Adipose tissue (tissue), 3 donors: Measurements from ENCODE around the gene NGF. TPM values are rescaled to one million over a fixed set of nuclear protein-coding genes. Genes with fewer than 3 reads are reported as not detected.
"Not testable (repeated sequence)": the region's sequence is repeated elsewhere in the genome, so short reads cannot be mapped to it uniquely, and the experiment has no call there.

Source experiments
- H3K27ac ChIP-seq: one replicate; pipeline ENCODE4 v1.5.1; 2013; ENCODE audit warnings: low read depth, low read length
- WGBS, 3 donors: extraction: QIAGEN DNeasy Blood & Tissue Kit; methylation state at CpG; one replicate each; pipeline ENCODE4 v1.1.7; 2013; 5-methylcytosine and 5-hydroxymethylcytosine counted together
- polyA plus RNA-seq, 3 donors: library from polyadenylated mRNA; stranded (reverse); fragments of 200-250 nt; gene quantifications; one replicate each; pipeline ENCODE4 v1.2.3, GENCODE V29; 2013
- donor health status: healthy with polysubstance abuse.
- donor health status: Bipolar disorder and iron deficiency.
- donor health status: healthy.

Gene NGF
- polyA plus RNA-seq, 3 donors = 0.66 to 14.7 (median 13.3) TPM

DNA sequence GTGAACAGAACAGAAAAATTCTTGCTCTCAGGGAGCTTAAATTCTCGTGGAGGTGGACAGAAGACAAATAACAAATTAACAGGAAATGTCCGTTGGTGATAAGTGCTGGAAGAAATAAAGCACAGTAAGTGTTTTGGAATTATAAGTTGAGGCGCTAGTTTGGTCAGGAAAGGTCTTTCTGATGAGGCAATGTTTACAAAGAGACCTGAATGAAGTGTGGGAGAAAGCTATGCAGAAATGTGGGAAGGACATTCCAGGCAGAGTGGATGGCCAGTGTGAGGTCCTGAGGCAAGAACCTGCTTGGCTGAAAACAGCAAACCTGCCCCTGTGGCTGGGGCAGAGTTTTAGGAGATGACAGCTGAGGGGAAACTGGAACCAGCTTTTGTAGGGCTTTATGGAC is 23.3 kb downstream of the NGF start:
- no peak overlapping the region for H3K27ac ChIP-seq
- 34 to 52% (median 50%) methylated on average over 3 of the region's 3 CpGs for WGBS, 3 donors

DNA sequence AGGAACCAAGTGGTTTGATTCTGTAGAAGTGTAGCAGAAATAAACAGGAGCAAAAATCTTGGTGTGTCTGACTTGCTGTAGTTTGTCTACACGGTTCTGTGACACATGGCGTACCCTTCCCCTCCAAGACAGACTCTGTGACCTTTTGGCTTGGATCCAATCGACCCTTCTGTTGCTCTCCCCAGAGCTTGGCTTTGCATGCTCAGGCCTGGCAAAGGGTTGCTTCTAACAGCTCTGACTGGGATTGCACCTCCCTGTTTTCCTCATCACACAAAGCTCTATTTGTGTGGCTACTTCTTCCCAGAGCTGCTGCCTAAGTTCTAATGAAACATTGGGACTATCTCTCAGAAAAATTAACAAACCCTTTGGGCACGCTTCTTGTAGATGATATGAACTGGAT is 24.0 kb downstream of the NGF start:
- H3K27ac ChIP-seq = no peak overlapping the region
- WGBS, 3 donors = 48 to 53% (median 52%) methylated on average over 4 of the region's 4 CpGs

DNA sequence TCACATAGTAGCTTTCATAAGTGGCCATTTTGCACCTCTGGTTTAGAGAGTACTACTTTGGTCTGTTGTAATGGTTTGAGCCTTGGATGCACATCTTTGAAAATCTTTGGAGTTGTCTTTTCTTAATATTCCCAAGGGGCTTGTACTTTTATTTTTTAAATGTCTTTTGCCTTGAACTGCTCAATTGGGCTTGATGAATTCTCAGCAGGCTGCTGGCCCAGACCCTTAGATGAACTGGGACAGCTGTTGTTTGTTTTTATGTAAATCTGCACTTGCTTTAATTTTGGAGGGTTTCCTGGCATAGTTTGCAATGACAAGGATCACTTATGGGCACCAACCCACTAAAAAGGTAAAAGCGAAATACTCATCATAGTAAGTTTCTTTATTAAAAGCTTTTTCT is 24.9 kb downstream of the NGF start:
- H3K27ac ChIP-seq = no peak overlapping the region
- 79 to 84% (median 82%) methylated on average over 1 of the region's 1 CpG for WGBS, 3 donors

DNA sequence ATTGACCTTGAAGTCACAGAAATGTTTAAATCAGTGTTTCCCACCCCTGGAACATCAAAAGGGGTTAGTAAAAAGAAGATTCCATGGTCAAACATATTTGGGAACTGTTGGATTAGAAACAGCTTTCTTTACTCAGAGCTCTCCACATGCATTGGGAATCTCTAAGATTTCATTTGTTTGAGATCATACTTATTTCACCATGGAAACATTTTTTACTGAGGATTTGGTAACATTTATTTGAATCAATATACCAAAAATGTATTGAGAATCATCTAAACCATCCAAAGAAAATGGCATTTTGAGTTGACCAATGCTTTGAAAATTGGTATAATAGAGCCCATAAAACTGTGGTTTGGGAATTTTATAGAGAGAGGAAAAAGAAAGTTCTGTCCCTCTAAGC is 25.3 kb downstream of the NGF start:
- no peak overlapping the region for H3K27ac ChIP-seq

DNA sequence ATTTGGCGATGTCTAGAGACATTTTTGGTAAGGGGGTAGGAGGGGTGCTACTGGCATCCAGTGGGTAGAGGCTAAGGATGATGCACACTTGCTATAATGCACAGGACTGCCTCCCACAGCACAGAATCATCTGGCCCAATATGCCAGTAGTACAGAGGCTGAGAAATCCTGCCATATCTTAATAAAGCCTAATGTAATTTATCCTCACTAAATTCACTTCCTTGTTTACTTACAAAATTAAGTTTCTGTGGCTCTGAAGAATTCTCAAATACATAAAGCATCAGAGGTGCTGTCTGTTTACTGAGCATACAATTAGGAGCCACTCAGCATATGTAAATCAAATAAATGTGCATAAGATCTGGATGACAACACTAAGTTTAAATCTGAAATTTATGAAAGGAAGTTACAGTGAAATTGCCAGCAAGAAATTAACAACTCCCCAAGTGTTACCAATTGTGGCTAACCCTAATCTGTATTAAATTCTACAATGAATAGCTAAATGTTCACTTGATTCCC is 26.5 kb downstream of the NGF start:
- no peak overlapping the region for H3K27ac ChIP-seq
- WGBS, 3 donors = 87 to 91% (median 89%) methylated on average over 1 of the region's 1 CpG

DNA sequence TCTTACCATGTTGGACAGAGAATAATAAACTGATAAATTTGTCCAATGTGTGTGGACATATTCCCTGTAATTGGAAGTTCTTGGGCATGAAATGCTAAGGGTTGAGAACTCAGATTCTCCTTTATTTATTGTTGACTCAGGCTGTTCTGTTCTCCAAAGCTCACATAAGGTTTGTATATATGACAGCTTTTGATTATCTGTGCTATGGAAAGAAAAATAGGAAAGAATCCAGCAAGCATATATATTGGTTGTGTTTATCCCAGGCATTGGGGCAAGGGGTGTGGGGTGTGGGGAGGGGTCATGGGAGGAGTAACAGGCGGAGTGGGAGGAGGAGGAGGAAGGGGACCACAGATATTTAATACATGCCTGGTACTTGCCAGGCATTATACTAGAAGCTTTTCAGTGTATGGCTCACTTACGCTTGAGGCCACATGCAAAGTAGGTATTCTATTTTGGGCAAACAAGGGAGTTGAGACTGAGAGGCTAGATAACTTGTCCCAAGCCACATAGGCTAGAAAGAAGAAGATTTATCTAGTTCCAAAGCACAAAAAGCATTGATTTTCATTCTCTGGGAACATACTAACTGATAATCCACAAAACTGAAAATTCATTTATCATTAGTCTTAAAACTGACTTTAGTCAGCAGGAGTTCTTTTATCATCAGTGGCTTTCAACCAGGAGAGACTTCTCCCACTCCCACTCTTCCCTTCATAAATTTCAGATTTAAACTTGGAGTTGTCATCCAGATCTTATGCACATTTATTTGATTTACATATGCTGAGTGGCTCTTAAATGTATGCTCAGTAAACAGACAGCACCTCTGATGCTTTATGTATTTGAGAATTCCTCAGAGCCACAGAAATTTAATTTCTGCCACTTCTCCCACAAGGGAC is 27.2 kb downstream of the NGF start:
- H3K27ac ChIP-seq = no peak overlapping the region
- 91 to 94% (median 91%) methylated on average over 2 of the region's 2 CpGs for WGBS, 3 donors

DNA sequence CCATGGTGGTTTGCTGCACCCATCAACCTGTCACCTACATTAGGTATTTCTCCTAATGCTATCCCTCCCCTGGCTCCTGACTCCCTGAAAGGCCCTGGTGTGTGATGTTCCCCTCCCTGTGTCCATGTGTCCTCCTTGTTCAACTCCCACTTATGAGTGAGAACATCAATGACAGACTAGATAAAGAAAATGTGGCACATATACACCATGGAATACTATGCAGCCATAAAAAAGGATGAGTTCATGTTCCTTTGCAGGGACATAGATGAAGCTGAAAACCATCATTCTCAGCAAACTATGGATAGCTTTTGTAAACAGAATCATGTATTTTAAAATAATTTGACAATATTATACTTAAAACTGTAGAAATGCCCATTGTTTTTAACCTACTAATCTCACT is 28.5 kb downstream of the NGF start:
- H3K27ac ChIP-seq = not testable (repeated sequence)

DNA sequence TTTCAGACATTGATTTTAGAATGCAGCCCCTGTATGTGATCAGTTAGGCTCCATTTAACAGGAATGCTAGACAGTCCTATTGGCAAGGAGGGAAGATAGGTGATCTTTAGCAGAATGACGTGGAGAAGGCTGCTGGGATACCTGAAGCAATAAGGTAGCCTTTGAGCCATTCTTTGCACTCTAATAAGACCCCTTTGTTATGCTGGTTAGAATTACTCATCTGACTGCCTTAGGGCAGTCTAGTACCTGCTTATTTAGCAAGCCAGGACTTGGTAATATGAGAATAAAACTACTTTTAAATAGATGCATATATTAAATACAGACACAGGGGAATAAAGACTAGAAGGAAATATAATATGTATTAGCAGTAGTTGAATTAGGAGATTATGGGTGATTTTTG is 29.1 kb downstream of the NGF start:
- WGBS, 3 donors = 77 to 89% (median 88%) methylated on average over 1 of the region's 1 CpG
- no peak overlapping the region for H3K27ac ChIP-seq

DNA sequence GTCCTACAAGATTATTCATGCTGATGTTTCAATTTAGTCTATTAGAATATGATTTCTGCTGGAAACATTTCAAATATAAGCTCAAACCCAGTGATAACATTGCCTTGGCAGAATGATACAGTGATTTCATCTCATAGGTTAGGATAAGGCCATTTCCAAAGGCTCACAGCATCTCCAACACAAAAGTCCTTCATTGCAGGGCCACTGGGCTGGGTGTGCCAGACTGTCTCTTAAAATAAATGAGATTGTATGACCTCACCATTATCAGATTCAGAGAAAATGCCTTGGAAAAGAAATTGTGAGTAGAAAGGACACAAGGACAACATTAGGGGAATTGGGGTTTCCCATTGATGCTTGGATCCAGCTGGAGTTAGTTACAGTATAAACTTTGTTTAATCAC is 30.4 kb downstream of the NGF start:
- no peak overlapping the region for H3K27ac ChIP-seq

DNA sequence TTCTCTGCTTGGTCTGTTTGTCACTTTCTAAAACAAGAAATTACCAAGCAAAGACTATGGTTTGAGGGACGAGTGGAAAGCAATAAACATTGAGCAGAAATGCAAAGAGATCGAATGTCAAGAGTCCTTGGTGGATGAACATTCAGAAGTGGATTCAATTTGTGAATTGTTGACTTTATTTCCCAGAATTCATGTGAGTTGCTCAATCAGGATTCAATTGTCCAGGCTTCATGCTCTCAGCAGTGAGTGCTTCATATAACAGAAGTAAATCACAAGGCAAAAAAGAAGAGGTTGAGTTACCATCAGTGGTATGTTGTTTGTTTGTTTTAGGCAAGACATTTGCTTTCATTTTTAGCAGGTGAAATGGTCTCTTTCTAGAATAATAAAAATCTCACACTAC is 31.9 kb downstream of the NGF start:
- no peak overlapping the region for H3K27ac ChIP-seq
- WGBS, 3 donors = 74 to 90% (median 88%) methylated on average over 2 of the region's 2 CpGs

DNA sequence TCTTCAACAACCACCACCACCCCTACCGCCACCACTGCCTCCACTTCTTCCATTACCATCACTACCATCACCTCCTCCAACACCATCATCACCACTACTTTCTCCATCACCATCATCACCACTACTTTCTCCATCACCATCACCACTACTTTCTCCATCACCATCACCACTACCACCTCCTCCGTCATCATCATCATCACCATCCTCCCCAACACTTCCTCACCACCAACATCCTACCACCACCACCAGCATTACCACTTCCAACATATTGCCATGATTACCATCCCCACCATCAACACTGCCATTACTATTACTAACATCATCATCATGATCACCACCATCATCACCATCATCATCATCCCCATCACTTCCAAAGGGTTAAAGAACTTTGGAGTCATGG is 34.7 kb downstream of the NGF start:
- WGBS, 3 donors = 88 to 99% (median 94%) methylated on average over 2 of the region's 2 CpGs

DNA sequence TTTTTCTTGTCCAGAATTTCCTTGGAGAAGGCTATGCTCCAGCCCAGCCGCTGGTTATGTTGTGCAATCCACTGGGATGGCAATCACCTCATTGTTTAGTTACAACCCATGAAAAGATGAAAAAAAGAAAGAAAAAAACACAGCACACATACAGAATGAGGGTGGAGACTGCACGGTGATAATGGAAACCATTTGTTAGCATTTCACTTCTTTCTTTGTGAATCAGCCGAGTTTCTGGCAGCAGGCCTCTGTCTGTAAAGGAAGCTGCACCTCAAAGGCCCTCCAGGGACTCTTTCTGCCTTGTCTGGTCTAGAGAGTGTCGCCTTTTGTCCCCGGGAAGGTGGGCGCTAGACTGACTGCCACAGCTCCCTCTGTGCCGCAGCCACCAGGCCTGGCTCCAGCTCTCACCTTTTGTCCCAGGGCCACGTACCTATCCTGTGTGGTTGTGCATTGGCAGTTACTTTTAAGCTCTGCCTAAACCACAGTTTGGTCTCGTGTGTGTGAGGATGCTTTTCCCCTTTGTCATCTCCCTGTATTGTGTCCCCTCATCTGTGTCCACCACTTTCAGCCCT is 35.6 kb downstream of the NGF start:
- no peak overlapping the region for H3K27ac ChIP-seq
- WGBS, 3 donors = 55 to 58% (median 57%) methylated on average over 9 of the region's 9 CpGs

More for the DNA sequence above, 34.7 kb downstream of the NGF start:
- no peak overlapping the region for H3K27ac ChIP-seq

DNA sequence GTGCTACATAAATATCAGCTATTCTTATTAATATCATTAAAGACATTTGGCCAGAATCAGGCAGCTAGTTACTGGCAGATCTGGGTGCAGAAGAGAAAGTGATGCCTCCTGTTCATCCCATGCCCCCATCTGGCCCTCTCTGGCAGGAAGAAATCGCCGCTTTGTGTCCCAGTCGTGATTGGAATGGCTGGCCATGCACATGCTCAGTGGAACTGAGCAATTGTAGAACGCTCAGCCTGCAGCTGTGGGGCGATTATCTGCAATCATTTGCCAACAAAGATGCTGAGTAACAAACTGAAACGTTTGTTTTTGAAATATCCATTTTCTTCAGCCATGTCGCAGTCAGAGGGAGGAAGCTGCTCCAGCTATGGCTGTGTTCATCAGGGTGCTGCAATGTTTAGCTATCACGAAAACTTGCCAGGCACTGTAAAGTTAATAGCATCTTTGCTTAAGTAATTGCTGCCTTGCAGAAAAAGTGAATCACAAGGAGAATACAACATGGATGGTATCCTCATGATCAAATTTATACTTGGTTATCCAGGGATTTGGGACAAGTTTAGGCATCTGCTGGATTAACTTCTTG is 36.5 kb downstream of the NGF start:
- no peak overlapping the region for H3K27ac ChIP-seq
- WGBS, 3 donors = 68 to 81% (median 81%) methylated on average over 8 of the region's 8 CpGs

DNA sequence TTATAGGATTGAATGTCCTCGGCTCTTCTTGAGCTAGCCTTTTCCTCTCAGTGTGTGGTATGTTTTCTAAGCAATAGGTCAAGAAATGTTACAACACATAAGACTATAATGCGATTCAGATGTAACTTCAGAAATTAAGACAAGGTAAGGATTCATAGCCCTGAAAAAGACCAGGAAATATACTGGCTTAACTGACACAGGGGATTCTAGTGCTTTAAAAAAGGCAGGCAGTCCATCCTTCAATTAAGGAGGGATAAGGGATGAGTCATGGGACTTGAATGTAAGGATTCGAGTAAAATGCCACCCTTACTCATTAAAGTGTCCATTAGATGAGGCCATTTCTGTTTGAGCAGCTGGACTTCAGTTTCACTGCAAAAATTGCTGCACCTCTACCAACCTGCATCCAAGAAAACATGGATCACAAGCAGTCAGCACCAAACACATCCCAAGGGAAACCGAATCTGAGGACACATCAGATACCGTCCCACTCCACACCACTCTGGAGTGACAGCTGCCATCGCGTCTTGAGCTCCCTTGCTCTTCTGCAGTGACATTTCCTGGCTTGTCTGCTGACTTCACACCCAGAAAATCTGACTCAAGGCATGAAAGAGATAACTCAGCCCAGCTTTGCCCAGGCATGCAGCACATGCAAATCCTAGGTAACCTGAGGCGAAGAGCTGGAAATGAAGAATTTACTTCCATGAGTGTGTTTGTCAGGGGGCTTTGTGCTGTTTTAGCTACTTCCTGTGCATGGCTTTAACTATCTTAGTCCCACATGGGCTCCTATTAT is 37.8 kb downstream of the NGF start:
- no peak overlapping the region for H3K27ac ChIP-seq
- 71 to 80% (median 79%) methylated on average over 8 of the region's 8 CpGs for WGBS, 3 donors

DNA sequence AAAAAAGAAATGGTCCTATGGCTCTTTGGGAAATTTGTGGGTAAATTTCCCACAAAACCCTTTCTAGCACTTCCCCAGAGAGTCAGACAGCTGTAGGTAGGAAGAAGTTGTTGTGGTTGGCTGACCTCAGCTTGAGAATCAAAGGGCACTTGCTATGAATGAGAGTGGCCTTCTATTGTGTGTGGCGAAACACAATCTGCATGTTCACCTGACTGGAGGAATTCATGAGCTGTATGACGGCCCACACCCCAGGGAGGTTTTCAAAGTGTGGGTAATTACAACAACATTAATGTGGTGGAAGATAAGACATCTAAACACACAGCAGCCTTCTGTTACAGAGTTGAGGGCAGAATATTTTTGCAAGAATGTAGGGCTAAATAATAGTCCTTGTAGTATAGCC is 38.8 kb downstream of the NGF start:
- H3K27ac ChIP-seq = no peak overlapping the region
- WGBS, 3 donors = 72 to 82% (median 79%) methylated on average over 2 of the region's 2 CpGs

DNA sequence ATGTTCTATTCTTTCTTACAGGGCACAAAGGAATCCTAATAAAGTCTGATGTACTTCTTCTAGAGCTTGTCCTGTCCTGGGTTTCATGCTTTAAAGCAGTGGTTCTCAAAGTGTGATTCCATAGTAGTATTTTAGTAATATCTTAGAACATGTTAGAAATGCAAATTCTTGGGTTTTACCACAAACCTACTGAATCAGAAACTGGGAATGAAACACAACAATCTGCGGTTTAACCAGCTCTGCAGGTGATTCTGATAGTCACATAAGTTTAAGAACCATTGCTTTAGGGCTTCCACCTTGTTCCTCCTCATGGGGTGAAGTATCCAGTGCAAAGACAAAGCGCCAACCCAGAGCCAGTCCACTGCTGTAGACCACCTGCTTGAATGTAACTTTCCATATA is 41.1 kb downstream of the NGF start:
- H3K27ac ChIP-seq = no peak overlapping the region
- 81 to 88% (median 88%) methylated on average over 2 of the region's 2 CpGs for WGBS, 3 donors

DNA sequence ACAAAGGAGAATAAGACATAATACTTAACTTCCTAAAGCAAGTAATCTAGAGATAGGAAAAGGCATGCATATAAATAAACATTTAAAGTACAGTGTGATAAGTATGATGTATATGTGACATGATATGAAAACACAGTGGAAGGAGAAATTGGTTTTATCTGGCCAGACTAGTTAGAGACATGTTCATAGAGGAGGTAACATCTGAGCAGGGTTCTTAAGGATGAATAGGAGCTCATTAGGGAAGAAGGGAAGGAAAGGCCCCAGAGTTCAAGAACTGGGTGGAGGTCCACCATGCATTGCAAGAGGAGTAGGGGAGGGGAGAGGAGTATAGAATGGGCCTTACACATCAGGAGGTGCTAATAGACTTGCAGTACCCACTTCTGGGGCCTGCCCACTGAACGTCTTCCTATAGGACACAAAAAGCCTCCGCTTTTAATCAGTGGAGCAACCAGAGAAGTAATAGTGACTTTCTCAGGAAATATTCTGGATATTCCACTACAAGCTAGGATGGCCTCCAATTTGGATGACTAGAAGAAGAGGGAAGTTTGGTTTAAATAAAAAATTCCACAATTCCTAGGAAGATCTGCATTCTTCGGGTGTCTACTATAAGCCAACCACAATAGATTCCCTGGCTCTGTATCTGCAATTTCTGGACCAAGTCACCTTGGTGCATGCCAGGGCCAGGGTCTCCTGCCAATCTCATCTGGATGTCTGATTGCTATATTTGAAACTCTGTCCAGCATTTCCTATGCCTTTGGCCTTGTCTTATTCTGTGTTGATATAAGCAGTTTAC is 41.9 kb downstream of the NGF start:
- 80 to 87% (median 85%) methylated on average over 3 of the region's 3 CpGs for WGBS, 3 donors
- no peak overlapping the region for H3K27ac ChIP-seq

DNA sequence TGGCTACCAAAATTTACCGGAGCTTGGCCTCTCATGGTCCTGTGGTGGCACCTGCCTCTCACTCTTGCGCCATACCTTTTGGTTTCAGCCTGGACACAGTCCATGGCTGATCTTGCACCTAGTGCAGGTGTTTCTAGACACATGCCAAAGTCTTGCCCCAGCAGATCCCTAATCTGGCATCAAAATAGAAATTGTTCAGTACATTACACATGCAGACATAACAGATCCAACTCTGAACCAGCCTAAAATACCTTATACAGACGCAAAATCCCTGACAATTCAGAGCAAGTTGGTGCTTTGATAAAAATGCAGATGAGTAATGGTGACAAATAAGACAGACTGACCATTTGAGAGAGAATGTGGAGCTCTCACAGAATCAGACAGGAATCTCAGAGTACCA is 44.1 kb downstream of the NGF start:
- WGBS, 3 donors = 92 to 97% (median 92%) methylated on average over 3 of the region's 3 CpGs
- H3K27ac ChIP-seq = no peak overlapping the region
